NB4 (cell line): ENCODE data around the gene NDRG3.

Experiments used
- DNase-seq: peaks from one replicate; pipeline ENCODE4 v3.0.0; 2010; ENCODE audit warnings: low read depth
- H3K4me3 ChIP-seq: one replicate; pipeline ENCODE4 v1.5.1; 2011; ENCODE audit warnings: mild to moderate bottlenecking, low read depth, low read length, moderate library complexity
- MYC ChIP-seq: IDR thresholded peaks from 2 replicates; pipeline ENCODE4 v1.6.1; 2011; ENCODE audit warnings: low read depth, low read length
- POLR2A ChIP-seq: IDR thresholded peaks from 2 replicates; pipeline ENCODE4 v1.6.1; 2011; ENCODE audit warnings: mild to moderate bottlenecking; ENCODE audit not compliant: insufficient read length; ENCODE audit errors: extremely low read depth
- TF ChIP-seq, protein P1 (sequence below): IDR thresholded peaks from one replicate; pipeline ENCODE4 v1.5.1; 2012; ENCODE audit warnings: low read depth, low read length
- TF ChIP-seq, protein P2 (sequence below): IDR thresholded peaks from 2 replicates; pipeline ENCODE4 v1.6.1; 2011; ENCODE audit warnings: low read depth, low read length

The NDRG3 gene

DNA sequence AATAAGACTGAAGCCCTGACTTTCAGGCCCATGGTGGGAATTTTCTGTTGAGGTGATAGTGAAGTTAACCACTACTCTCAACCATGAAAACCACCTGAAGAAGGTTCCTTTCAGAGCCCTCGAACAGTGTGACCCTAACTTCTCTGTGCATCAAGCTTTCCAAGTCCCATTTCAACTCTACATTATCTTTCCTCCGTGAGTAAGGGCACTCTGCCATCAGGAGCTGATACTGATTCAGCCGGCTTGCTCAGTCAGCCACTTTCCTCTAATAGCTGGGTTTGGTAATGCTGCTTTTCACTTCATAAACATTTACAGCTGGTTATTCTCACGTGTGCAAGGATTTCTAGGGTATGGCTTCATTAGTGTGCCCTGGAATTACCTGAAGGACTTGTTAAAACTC, 89.2 kb downstream of the NDRG3 start:
- no peak overlapping the region for H3K4me3 ChIP-seq
- no peak for DNase-seq
- TF ChIP-seq, protein P1, sequence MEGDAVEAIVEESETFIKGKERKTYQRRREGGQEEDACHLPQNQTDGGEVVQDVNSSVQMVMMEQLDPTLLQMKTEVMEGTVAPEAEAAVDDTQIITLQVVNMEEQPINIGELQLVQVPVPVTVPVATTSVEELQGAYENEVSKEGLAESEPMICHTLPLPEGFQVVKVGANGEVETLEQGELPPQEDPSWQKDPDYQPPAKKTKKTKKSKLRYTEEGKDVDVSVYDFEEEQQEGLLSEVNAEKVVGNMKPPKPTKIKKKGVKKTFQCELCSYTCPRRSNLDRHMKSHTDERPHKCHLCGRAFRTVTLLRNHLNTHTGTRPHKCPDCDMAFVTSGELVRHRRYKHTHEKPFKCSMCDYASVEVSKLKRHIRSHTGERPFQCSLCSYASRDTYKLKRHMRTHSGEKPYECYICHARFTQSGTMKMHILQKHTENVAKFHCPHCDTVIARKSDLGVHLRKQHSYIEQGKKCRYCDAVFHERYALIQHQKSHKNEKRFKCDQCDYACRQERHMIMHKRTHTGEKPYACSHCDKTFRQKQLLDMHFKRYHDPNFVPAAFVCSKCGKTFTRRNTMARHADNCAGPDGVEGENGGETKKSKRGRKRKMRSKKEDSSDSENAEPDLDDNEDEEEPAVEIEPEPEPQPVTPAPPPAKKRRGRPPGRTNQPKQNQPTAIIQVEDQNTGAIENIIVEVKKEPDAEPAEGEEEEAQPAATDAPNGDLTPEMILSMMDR: no peak
- TF ChIP-seq MYC (no peak), POLR2A (no peak)

DNA sequence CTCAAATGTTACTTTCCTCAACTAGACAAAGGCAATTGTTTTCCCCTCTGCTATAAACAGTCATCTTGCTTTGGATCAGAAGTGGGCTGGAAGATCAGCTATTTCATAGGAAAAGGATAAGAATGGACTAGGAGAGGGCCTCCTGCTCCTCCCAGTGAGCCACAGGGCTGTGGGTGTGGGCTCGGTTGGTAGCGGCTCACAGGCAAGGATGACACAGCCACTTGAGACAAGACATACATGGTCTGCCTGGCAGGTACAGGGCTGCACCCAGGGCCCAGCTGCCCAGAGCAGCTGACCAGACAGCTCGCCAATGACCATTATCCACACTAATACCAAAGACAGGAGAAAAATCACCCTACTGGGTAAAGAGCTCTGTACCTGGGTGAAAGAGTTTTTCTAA, 90.9 kb downstream of the NDRG3 start:
- H3K4me3 ChIP-seq: no peak overlapping the region
- DNase-seq: no peak
- TF ChIP-seq, protein P1: no peak
- TF ChIP-seq MYC (no peak), POLR2A (no peak)
- TF ChIP-seq, protein P2, sequence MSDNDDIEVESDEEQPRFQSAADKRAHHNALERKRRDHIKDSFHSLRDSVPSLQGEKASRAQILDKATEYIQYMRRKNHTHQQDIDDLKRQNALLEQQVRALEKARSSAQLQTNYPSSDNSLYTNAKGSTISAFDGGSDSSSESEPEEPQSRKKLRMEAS: no peak

DNA sequence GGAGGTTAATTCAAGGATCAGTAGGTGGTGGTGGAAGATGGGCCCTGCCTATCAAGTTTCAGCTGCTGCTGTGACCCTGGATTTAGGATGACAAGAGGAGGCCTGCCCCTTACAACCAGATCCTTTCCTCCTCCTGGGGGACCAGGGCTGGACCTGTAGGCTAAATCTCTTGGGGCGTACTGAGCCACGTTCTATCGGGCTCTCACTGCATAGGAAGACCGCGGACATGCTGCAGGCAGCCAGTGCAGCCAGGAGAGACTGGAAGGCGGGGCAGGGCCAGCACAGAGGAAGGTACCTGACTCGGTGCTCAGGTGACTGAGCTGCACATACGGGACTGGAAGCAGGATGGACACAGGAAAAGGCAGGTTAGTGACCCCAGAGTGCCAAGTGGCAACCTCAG, 91.4 kb downstream of the NDRG3 start:
- no peak for DNase-seq
- no peak overlapping the region for H3K4me3 ChIP-seq
- TF ChIP-seq, protein P2: no peak
- no peak for TF ChIP-seq POLR2A
- TF ChIP-seq, protein P1: no peak
- no peak for TF ChIP-seq MYC

DNA sequence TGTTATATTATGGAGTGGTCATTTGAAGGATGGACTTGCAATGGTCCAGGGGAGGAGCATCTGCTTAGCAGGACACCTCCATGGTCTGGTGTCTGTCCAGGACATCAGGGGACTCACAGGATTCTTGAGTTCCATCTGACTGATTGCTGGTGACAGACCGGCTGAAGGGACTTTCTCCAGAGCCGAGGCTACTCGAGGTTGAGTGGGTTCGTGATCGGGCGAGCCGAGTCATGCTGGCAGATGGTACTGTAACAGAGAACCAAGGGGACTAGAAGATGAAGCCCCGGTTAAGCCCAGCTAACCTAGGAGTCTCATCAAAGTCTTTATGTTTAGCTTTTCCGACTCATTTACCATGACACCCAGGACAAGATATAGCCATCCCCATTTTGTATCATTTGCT, 92.4 kb downstream of the NDRG3 start:
- no peak overlapping the region for H3K4me3 ChIP-seq
- no peak for DNase-seq
- TF ChIP-seq, protein P1: no peak
- no peak for TF ChIP-seq POLR2A

DNA sequence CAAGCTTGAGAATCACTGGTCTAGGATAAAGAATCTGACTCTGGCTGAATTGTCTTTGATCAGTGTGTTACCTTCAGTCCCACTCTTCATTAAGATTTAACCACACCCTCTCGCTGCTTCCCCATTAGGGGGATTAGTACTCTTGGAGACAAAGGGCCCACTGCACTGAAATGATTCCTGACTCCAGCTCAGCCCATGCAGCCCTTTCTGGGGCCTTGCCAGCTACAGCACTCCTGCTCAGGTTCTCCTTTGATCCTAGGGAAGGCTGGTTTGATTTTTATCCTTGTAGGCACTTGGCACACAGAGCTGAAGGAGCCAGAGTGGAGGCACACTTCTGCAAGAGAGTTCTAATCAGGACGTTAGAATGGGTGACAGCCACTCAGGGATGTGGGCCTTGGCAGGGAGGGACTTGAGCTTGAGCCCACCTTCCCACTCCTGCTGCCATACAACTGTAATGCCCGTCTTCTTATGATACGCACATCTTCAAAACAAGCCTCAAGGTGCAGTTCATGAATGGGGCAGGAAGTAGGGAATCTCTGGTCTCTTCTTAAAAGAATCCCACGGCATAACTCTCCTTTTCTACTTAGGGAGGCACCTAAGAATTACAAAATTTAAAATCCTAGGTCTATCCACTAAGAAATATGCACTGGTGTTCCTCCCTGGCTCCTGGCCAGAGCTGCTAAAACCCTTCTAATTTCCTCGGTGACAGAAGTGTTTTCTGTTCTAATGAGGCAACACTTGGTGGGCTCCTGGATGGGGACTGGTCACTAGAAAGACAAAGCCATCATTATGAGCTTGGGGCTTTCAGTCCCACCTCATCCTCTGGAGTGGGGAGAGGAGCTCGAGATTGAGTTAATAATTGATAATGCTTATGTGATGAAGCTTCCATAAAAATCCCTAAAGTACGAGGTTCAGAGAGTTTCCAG, 98.4 kb downstream of the NDRG3 start:
- no peak for DNase-seq
- TF ChIP-seq, protein P1: no peak
- no peak for TF ChIP-seq POLR2A
- TF ChIP-seq, protein P2: no peak
- no peak for TF ChIP-seq MYC
- no peak overlapping the region for H3K4me3 ChIP-seq

DNA sequence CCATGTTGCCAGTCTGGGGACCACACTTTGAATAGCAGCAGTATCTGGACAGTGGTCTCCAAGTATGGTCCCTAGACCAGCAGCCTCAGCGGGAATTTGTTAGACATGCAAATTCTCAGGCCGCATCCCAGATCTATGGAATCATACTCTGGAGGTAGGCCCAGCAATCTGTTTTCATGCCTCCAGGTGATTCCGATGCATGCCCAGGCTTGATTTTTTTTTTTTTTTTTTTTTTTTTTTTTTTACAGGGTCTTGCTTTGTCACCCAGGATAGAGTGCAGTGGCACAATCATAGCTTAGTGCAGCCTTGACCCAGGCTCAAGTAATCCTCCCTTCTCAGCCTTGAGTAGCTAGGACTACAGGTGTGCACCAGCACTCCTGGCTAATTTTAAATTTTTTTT, 99.2 kb downstream of the NDRG3 start:
- TF ChIP-seq, protein P1: no peak
- TF ChIP-seq, protein P2: no peak
- TF ChIP-seq MYC: no peak
- TF ChIP-seq POLR2A: no peak
- DNase-seq: no peak
- no peak overlapping the region for H3K4me3 ChIP-seq
